ENCODE measurements around the gene MAST3. TPM values are rescaled to one million over a fixed set of nuclear protein-coding genes. Genes with fewer than 3 reads are reported as not detected.

MAST3 gene
- total and polyA plus RNA-seq, 2 of the 8 experiments (the other 6 are each of a cell fraction or from before 2014, with no cell fraction given), result 3.4 to 9.0 TPM

DNA sequence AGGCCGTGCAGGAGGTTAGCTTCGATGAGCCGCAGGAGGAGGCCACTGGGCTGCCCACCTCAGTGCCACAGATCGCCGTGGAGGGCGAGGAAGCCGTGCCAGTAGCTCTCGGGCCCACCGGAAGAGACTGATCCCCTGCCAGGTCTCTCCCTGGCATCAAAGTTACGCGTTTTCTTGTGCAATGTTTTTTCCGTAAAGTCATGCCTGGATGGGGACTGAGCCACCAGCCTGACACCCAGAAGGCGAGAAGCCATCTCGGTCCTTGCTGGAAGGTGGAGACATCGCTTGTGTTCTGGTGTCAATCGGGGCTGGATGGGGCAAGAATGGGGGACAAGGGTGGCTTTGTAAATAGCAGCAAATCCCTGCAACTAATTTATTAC is 52.0 kb downstream of the MAST3 start:
- Histone ChIP-seq H2AFZ (ENCODE audit: low read length) (no peak overlapping the region), H2BK20ac (ENCODE audit: low read length) (no peak overlapping the region), H3K36me3 (ENCODE audit: control insufficient read depth in 2 of 4, insufficient read depth in 4 of 4, low read length in 3 of 4) (peaks cover 0 to 11% (median 5%) of the 10 kb centered on the region in 4 experiments; a peak in 4 of 8 replicates), H3K56ac (replicated peaks; ENCODE audit: insufficient read length, low read depth, low read length) (no peak overlapping the region), H3K23me2 (ENCODE audit: low read depth, low read length) (peaks cover 13% of the 10 kb centered on the region), H4K91ac (replicated peaks; ENCODE audit: insufficient read length, low read length) (no peak overlapping the region), H3K4me3 (ENCODE audit: extremely low read depth in 1 of 4, insufficient read depth in 2 of 4, low read depth in 3 of 4, low read length in 4 of 4) (no peak overlapping the region), H3K14ac (ENCODE audit: insufficient read length) (no peak overlapping the region), H3K79me2 (ENCODE audit: control insufficient read depth in 1 of 2, insufficient read depth in 2 of 2, low read length in 2 of 2) (no peaks in the 10 kb centered on the region), H4K20me1 (replicated peaks in 1 of 2; ENCODE audit: control insufficient read depth in 1 of 2, insufficient read depth in 2 of 2, low read length in 2 of 2) (peaks cover 6% of the 10 kb centered on the region in 2 experiments), H2BK120ac (replicated peaks; ENCODE audit: low read depth, low read length) (no peak overlapping the region), H2AK5ac (ENCODE audit: low read depth, low read length) (no peak overlapping the region), H3K27me3 (replicated peaks in 1 of 4; ENCODE audit: control insufficient read depth in 3 of 4, extremely low read depth in 1 of 4, insufficient read depth in 3 of 4, low read length in 3 of 4) (no peaks in the 10 kb centered on the region), H2BK5ac (ENCODE audit: low read depth, low read length) (no peak overlapping the region), H3K9ac (replicated peaks in 1 of 4; ENCODE audit: extremely low read depth in 1 of 4, low read depth in 3 of 4, low read length in 3 of 4) (no peak overlapping the region), H4K5ac (ENCODE audit: insufficient read length, low read depth, low read length) (no peak overlapping the region), H3K23ac (ENCODE audit: insufficient read length) (no peak overlapping the region), H3K27ac (ENCODE audit: low read depth, low read length) (no peak overlapping the region), H2BK12ac (ENCODE audit: low read depth, low read length) (no peak overlapping the region), H3K18ac (ENCODE audit: extremely low read depth, low read length) (no peak overlapping the region), H3K79me1 (ENCODE audit: low read depth, low read length) (peaks cover 2% of the 10 kb centered on the region; the same call in 1 of the 2 replicates), H4K8ac (ENCODE audit: extremely low read depth, insufficient read depth, low read length) (no peak overlapping the region), H3K9me3 (ENCODE audit: insufficient read depth in 2 of 2, low read depth in 1 of 2, low read length in 1 of 2) (no peaks in the 10 kb centered on the region), H3K4me1 (replicated peaks in 1 of 4; ENCODE audit: control insufficient read depth in 3 of 4, insufficient read depth in 4 of 4, low read length in 3 of 4) (peaks cover 0 to 7% (median 2%) of the 10 kb centered on the region in 4 experiments; a peak in 4 of 7 replicates), H3K4me2 (ENCODE audit: insufficient read depth in 1 of 2, low read depth in 2 of 2, low read length in 2 of 2) (no peak overlapping the region), H2BK15ac (ENCODE audit: low read length) (no peak overlapping the region), H3K4ac (replicated peaks; ENCODE audit: insufficient read length, low read depth, low read length) (no peak overlapping the region)
- TF ChIP-seq JUN (IDR thresholded peaks at IDR 0.05; ENCODE audit: low read depth, low read length) (no peak), EGR1 (IDR thresholded peaks at IDR 0.05; ENCODE audit: borderline replicate concordance, low read depth, low read length) (no peak), TAF1 (IDR thresholded peaks at IDR 0.05; ENCODE audit: low read depth, low read length) (no peak), RBBP5 (IDR thresholded peaks at IDR 0.05; ENCODE audit: borderline replicate concordance, low read depth, low read length) (no peak), BACH1 (IDR thresholded peaks at IDR 0.05; ENCODE audit: low read length) (no peak), CHD2 (IDR thresholded peaks at IDR 0.05; ENCODE audit: low read length) (no peak), TBP (IDR thresholded peaks at IDR 0.05; ENCODE audit: low read depth, low read length) (no peak), NRF1 (IDR thresholded peaks at IDR 0.05; ENCODE audit: low read depth, low read length) (no peak), CBX5 (IDR thresholded peaks at IDR 0.05; ENCODE audit: low read depth, low read length) (no peak), ASH2L (IDR thresholded peaks at IDR 0.05; ENCODE audit: low read length) (no peak)
- CTCF ChIA-PET (ENCODE audit: partially characterized antibody), result interaction anchor here (0.6 to 1.4 kb wide), 6 partner anchors 10 to 1267 kb away, joined by 3 read pairs; no protein-coding TSS in a partner anchor
- DNase-seq (ENCODE audit: low read depth in 1 of 2, low spot score in 2 of 2) (no peak), FAIRE-seq (no peak)
- 85% methylated on average over 16 of the region's 16 CpGs; no CpG with 5 or more reads in 1 of the 2 experiments for WGBS, 2 experiments (ENCODE audit: extremely low coverage in 1 of 2, insufficient coverage in 1 of 2, insufficient read length in 1 of 2, insufficient replicate concordance in 2 of 2, low coverage in 1 of 2, low lambda C conversion rate in 2 of 2, missing lambda C conversion rate in 1 of 2)
- POLR2A ChIA-PET (ENCODE audit: partially characterized antibody), result interaction anchor here (1.1 kb wide), 1 partner anchor 19 kb away, joined by 3 read pairs; no protein-coding TSS in a partner anchor

All from H1 (cell line).